GM19455 (cell line): ENCODE measurements around the gene BCL2L12.

Experiments
- ATAC-seq: cut with Tn5 transposase; IDR thresholded peaks from one replicate; pipeline ENCODE4 v1.9.1; 2021; ENCODE audit not compliant: unreplicated experiment

The BCL2L12 gene

GRCh38 chr19:49684251-49684982 is 18.7 kb downstream of the BCL2L12 start:
- no peak for ATAC-seq

- ATAC-seq, result no peak
Observed at GRCh38 chr19:49684983-49685553, 19.3 kb downstream of the BCL2L12 start.

DNA sequence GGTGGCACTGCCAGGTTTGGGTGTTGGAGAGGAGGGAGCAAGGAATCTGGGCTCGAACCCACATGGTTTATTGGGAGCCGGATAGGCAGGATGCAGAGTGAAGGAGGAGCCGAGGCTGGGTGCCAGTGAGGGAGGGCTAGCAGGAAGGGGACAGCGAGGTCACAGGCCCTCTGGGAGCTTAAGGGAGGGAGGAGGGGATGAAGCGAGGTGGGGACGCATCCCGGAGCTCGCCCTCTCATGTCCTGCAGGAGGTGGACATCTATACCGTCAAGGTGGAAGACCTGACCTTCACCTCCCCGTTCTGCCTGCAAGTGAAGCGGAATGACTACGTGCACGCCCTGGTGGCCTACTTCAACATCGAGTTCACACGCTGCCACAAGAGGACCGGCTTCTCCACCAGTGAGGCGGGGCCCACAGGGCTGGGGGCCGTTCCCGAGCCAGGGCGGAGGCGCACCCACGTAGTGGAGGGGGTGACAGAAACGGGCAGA is 20.2 kb downstream of the BCL2L12 start:
- ATAC-seq, result no peak

GRCh38 chr19:49686503-49687088 is 20.9 kb downstream of the BCL2L12 start:
- ATAC-seq, result no peak

DNA sequence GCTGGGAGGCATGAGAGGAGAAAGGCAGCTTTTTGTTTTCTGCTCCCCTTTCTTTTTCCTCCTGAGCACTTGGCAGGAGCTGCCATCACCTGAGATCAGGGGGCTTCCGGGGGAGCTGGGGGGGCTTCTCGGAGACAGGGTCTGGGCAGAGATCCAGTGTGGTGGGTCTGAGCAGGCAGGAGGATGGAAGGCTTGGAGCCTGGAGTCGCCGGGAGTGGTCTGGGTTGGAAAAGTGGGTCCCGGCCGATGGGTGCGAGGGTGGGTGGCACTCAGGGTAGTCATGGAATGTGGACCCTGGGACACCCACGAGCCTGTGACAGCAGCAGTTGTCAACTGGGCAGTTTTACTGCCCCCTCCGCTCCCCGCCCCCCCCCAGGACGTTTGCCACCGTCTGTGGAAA is 21.4 kb downstream of the BCL2L12 start:
- ATAC-seq, result no peak

DNA sequence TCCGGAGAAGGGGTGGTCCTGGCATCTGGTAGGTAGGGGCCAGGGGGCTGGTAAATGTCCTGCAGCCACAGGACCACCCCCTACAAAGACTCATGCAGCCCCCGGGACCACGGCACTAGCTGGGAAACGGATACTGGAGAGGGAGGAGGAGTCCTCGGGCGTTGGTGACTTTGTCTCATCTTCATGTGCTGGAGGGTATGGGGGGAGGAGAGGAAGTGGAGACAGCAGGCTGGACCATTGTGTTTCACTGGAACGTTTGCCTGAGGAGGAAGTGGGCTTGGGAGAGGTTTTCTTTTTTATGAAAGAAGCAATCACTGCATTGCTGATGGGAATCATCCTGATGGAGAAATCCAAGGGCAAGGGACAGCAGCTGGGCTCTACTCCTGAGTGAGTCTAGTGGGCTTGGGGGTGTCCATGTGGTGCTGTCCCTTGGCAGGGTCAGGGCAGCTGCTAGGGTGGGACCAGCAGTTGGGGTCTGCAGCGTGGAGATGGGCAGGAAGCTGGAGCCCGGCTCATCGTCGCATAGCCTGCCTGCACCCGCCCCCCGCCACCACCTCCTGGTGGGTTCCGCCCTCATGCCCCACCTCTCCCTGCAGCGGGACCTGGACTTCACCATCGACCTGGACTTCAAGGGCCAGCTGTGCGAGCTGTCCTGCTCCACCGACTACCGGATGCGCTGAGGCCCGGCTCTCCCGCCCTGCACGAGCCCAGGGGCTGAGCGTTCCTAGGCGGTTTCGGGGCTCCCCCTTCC is 22.0 kb downstream of the BCL2L12 start:
- no peak for ATAC-seq

DNA sequence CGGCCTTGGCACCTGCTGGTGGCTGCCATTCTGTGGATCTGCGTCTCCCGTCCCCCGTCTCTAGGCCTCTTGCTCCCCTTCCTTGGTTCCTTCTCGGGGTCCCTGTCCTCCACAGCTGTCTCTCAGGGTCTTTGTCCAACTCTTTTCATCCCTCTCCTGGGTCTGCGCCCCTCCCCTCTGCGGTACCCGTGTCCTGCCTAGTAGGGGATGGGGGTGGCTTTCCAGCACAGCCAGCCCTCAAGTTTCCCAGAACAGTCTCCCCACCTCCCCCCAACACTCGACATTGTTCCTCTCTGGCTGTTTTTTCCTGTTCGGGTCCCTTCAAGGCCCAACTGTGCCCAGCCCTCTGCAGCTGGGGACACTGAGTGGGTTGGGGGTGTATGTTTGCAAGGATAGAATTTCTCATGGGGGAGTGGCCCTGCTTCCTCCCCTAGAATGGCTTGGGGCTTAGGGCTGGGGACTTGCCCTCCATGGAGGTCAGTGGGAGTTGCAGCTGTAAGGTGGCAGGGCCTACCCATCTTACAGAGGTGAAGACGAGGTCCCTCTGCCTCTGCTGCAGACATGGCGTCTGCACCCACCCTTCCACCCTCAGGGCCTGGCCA is 22.9 kb downstream of the BCL2L12 start:
- ATAC-seq, result no peak

GRCh38 chr19:49689133-49690078 is 23.7 kb downstream of the BCL2L12 start, which contains the start of gene ADM5:
Gene ADM5, plus strand, starts transcription at chr19:49689594. Its CDS starts 244 bp downstream, at chr19:49689838.
- ATAC-seq, result no peak

GRCh38 chr19:49690079-49690655 is 24.4 kb downstream of the BCL2L12 start:
- no peak for ATAC-seq

GRCh38 chr19:49690656-49691242 is 25.0 kb downstream of the BCL2L12 start, which contains the start of gene CPT1C:
Gene CPT1C, plus strand, starts transcription at chr19:49691116. Its CDS starts 1,137 bp downstream, at chr19:49692253.
- no peak for ATAC-seq

GRCh38 chr19:49691243-49692146 is 25.8 kb downstream of the BCL2L12 start:
- no peak for ATAC-seq

DNA sequence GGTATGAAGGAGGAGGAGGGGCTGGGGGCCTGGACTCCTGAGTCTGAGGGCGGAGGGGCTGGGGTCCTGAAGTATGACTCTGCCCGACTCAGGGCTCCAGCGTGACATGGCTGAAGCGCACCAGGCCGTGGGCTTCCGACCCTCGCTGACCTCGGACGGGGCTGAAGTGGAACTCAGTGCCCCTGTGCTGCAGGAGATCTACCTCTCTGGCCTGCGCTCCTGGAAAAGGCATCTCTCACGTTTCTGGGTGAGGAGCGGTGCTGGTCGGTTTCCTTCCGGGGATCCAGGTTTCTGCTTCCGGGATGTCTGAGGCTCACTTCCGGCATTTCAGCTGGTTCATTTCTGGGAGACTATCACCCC is 26.4 kb downstream of the BCL2L12 start:
- no peak for ATAC-seq

DNA sequence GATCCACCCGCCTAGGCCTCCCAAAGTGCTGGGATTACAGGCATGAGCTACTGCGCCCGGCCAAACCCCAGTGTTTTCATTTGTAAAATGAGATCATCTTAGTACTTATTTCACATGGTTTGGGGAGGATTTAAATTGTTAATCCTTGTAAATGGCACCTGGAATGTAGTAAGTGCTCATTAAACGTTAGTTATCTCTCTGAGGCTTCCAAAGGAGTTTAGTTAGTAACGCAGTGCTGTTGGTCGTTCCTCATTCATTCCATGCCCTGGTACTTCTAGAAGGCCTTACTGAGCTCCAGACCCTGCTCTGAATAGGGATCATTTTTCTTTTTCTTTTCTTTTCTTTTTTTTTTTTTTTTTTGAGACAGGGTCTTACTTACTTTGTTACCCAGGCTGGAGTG is 30.4 kb downstream of the BCL2L12 start:
- no peak for ATAC-seq

DNA sequence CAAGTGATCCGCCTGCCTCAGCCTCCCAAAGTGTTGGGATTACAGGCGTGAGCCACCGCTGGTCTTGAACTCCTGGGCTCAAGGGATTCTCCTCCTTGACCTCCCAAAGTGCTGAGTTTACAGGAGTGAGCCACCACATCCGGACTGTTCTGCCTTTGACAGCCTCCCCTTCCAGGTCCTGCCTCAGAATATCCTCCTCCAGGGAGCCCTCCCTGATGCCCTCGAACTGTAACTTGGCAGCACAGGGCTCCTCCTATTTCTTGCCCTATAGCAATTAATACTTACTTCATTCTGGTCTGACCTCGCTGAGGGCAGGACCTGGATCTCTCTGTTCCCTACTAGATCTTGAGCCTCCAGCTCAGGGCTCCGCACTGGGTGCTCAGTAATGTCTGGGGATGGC is 31.1 kb downstream of the BCL2L12 start:
- no peak for ATAC-seq

DNA sequence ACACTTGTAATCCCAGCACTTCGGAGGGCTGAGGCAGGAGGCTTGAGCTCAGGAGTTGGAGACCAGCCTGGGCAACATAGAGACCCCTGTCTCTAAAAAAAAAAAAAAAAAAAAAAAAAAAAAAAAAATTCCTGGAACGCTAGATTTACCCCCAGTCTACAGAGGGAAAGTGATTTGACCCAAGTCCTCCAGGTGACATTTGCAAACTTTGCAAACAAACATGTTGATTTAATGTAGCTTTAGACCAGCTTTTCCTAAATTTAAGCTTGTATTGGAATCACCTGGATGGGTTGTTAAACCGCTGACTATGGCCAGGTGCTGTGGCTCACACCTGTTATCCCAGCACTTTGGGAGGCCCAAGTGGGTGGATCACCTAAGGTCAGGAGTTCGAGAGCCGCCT is 33.6 kb downstream of the BCL2L12 start:
- no peak for ATAC-seq

GRCh38 chr19:49700563-49700962 is 34.8 kb downstream of the BCL2L12 start:
- no peak for ATAC-seq

GRCh38 chr19:49701271-49701786 is 35.6 kb downstream of the BCL2L12 start:
- no peak for ATAC-seq
